ENCODE results near the gene MOG. TPM values are rescaled to one million over a fixed set of nuclear protein-coding genes. Genes with fewer than 3 reads are reported as not detected.

Gene MOG
- total RNA-seq, 1 donor from 2014 or later: not detected

DNA sequence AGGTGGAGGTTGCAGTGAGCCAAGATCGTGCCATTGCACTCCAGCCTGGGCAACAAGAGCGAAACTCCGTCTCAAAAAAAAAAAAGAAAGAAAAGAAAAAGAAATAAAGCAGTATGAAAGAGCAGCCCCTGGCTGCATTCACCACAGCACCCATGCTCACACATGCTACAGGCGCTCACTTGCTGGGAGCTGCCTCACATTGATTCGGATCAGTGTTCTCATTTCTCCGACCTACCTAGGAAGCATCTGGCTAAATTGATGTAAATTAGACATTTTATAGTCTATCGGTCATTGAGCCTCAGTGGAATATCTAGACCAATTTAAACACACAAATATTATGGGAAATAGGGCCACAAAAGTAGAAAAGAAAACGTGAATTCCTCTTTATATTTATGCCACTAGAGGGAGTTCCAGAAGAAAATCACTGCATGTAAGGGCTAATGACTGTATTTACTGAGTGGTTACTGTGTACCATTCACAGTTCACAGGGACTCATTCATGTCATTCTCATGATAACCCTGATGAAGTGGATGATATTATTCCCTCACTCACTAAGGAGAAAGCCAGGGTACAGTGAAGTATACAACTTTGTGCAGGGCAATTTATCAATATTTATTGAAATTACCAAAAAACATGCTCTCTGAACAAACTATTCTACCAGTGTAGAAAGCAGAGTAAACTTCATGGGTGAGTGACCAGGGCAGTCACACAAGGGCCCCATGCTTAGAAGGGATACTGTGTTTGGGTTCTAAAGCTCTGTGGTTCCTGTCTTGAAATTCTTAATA, 5.3 kb upstream of the MOG start:
- Histone ChIP-seq H3K4me3 (no peak overlapping the region), H3K36me3 (no peaks in the 10 kb centered on the region), H3K27ac (no peak overlapping the region), H3K4me1 (no peaks in the 10 kb centered on the region), H3K27me3 (no peaks in the 10 kb centered on the region), H3K9me3 (no peaks in the 10 kb centered on the region)
- TF ChIP-seq POLR2A (IDR thresholded peaks at IDR 0.05) (no peak), POLR2AphosphoS5 (IDR thresholded peaks at IDR 0.05; ENCODE audit: insufficient read depth in 1 of 2, low read depth in 1 of 2) (no peak)
- TF ChIP-seq, protein P1, sequence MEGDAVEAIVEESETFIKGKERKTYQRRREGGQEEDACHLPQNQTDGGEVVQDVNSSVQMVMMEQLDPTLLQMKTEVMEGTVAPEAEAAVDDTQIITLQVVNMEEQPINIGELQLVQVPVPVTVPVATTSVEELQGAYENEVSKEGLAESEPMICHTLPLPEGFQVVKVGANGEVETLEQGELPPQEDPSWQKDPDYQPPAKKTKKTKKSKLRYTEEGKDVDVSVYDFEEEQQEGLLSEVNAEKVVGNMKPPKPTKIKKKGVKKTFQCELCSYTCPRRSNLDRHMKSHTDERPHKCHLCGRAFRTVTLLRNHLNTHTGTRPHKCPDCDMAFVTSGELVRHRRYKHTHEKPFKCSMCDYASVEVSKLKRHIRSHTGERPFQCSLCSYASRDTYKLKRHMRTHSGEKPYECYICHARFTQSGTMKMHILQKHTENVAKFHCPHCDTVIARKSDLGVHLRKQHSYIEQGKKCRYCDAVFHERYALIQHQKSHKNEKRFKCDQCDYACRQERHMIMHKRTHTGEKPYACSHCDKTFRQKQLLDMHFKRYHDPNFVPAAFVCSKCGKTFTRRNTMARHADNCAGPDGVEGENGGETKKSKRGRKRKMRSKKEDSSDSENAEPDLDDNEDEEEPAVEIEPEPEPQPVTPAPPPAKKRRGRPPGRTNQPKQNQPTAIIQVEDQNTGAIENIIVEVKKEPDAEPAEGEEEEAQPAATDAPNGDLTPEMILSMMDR (IDR thresholded peaks at IDR 0.05): peak; percentile 17 to 46 (median 40)
- intact Hi-C loops (cut with DNase I): no loop called here
- no peak for DNase-seq (ENCODE audit: extremely low spot score in 2 of 2)

DNA sequence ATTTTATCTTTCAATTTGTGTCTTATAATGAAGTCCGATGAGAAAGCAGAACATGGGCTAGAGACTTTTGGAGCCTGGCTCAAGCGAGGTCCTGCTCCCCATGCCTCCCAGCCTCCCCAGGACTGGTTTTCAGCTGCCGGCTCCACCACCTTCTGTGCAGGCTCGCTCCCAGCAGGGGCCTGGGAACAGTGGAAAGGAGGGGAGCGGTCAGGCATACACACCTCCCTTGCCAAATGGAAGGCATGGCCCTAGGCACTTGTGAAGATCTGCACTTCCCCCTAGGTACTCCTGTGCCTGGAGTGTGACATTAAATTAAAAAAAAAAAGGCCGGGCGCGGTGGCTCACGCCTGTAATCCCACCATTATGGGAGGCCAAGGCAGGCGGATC, 4.7 kb upstream of the MOG start:
- TF ChIP-seq POLR2AphosphoS5 (IDR thresholded peaks at IDR 0.05; ENCODE audit: insufficient read depth in 1 of 2, low read depth in 1 of 2) (no peak), POLR2A (IDR thresholded peaks at IDR 0.05) (no peak)
- TF ChIP-seq, protein P1 (IDR thresholded peaks at IDR 0.05): no peak
- H3K27ac ChIP-seq: no peak overlapping the region
- no peaks in the 10 kb centered on the region for H3K36me3 ChIP-seq
- H3K4me1 ChIP-seq: no peaks in the 10 kb centered on the region
- no peak for DNase-seq (ENCODE audit: extremely low spot score in 2 of 2)
- no peaks in the 10 kb centered on the region for H3K27me3 ChIP-seq
- no peaks in the 10 kb centered on the region for H3K9me3 ChIP-seq
- H3K4me3 ChIP-seq: no peak overlapping the region
- intact Hi-C loops (cut with DNase I): no loop called here

DNA sequence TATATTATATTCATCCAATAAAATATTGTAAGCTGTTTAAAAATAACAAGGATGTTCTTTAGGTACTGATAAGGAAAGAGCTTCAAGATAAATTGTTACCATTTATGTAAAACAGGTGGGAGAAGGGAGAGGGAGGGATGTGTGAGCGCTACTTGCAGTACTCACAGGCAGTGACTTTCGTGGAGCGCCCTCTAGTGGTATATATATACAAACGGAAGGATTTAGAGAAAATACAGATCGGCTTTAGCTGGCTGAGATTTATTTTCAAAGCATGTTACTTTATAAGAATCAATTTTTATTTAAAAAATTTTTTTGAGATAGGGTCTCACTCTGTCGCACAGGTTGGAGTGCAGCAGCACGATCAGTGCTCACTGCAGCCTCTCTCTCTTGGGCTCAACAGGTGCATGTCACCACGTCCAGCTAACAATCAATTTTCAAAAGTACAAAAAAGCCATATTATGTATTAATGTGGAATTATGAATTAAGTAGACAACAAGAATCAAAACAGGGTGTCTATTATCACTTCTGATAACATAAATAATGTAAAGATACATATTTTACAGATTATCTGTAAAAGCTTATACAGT, 3.3 kb upstream of the MOG start:
- H3K27ac ChIP-seq: no peak overlapping the region
- H3K4me3 ChIP-seq: no peak overlapping the region
- H3K4me1 ChIP-seq: no peaks in the 10 kb centered on the region
- no peak for DNase-seq (ENCODE audit: extremely low spot score in 2 of 2)
- no peaks in the 10 kb centered on the region for H3K27me3 ChIP-seq
- no peaks in the 10 kb centered on the region for H3K36me3 ChIP-seq
- no peaks in the 10 kb centered on the region for H3K9me3 ChIP-seq
- intact Hi-C loops (cut with DNase I): no loop called here
- TF ChIP-seq, protein P1 (IDR thresholded peaks at IDR 0.05): peak; percentile 18 to 59 (median 57)
- TF ChIP-seq POLR2AphosphoS5 (IDR thresholded peaks at IDR 0.05; ENCODE audit: insufficient read depth in 1 of 2, low read depth in 1 of 2) (no peak), POLR2A (IDR thresholded peaks at IDR 0.05) (no peak)

DNA sequence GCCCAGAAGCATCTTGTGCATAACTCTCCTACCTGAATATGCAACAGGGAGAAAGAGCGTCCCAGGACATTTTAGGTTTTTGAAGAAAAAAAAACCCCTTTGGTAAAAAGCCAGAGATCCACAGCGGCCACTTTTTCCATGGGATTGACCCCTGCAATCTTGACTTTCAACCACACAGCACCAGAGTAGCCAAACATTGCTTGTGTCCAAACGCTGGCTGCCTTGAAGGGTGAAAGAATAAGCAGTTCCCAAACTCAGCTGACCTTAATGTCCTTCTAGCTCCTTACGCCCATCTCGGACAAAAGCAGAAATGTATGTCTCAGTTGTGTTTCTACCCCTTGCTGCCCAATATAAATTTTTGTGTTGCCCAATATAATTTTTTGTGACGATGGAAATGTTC, 1.2 kb upstream of the MOG start:
- intact Hi-C loops (cut with DNase I): no loop called here
- Histone ChIP-seq H3K9me3 (no peaks in the 10 kb centered on the region), H3K27me3 (no peaks in the 10 kb centered on the region), H3K27ac (no peak overlapping the region), H3K4me1 (no peaks in the 10 kb centered on the region), H3K4me3 (no peak overlapping the region), H3K36me3 (no peaks in the 10 kb centered on the region)
- DNase-seq (ENCODE audit: extremely low spot score in 2 of 2): no peak
- no peak for TF ChIP-seq POLR2AphosphoS5 (IDR thresholded peaks at IDR 0.05; ENCODE audit: insufficient read depth in 1 of 2, low read depth in 1 of 2)
- TF ChIP-seq, protein P1 (IDR thresholded peaks at IDR 0.05): no peak
- no peak for TF ChIP-seq POLR2A (IDR thresholded peaks at IDR 0.05)

DNA sequence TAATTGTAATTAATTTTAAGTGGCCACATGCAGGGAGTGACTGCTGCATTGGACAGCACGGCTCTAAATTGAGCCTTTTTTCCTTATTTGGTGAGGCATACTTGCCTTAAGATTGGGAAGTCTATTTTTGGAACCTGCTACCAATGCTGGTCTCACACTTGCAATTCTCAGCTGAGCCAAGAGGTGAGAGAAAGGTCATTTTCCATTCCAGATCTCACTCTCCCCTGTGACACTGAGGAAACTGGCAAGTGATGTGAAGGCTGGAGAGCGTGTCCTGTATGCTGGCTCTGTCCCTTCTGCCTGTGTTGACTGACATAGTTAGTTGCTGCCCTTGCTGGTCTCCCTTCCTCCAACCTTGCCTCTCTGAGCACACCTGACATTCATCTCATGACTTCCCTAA, 735 bp upstream of the MOG start:
- no peak overlapping the region for H3K4me3 ChIP-seq
- H3K27ac ChIP-seq: no peak overlapping the region
- intact Hi-C loops (cut with DNase I): no loop called here
- DNase-seq (ENCODE audit: extremely low spot score in 2 of 2): no peak
- H3K4me1 ChIP-seq: no peaks in the 10 kb centered on the region
- H3K9me3 ChIP-seq: no peaks in the 10 kb centered on the region
- no peaks in the 10 kb centered on the region for H3K36me3 ChIP-seq
- H3K27me3 ChIP-seq: no peaks in the 10 kb centered on the region
- TF ChIP-seq, protein P1 (IDR thresholded peaks at IDR 0.05): no peak
- TF ChIP-seq POLR2A (IDR thresholded peaks at IDR 0.05): no peak
- TF ChIP-seq POLR2AphosphoS5 (IDR thresholded peaks at IDR 0.05; ENCODE audit: insufficient read depth in 1 of 2, low read depth in 1 of 2): no peak

All from vagina (tissue), 2 donors.